Measurements from ENCODE around the gene MCC.

Gene MCC

GRCh38 chr5:113063927-113064326 is 424.3 kb downstream of the MCC start:
- DNase-seq, result no peak

GRCh38 chr5:113062869-113063508 is 425.3 kb downstream of the MCC start:
- no peak for DNase-seq

- no peak for DNase-seq
Observed at GRCh38 chr5:113061846-113062780, 426.1 kb downstream of the MCC start.

GRCh38 chr5:113060408-113061025 is 427.7 kb downstream of the MCC start:
- no peak for DNase-seq

GRCh38 chr5:113059232-113060040 is 428.8 kb downstream of the MCC start:
- DNase-seq, result no peak

DNA sequence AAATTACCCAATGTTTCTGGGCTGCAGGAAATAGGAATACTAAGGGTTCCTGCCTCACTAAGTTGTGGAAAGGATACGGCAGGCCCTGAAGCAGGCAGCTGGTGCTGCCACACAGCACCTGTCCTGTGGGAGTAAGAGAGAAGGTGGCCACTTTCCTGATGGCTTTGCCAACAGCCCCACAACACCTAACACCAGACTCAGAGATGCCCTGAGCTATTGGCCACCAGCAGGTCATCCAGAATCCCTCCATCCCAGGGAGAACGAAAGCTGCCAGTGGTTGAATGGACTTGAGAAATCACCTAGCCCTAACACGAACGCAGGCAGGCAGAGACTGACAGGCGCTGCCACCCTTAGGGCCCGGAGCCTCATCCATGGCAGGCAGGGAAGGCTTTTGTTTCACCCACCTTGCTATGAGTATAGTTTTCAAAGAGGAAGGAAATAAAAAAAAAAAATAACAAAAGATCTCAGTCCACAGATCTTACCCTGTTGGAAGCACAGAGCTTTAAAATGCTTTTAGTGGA is 429.5 kb downstream of the MCC start:
- no peak for DNase-seq

DNA sequence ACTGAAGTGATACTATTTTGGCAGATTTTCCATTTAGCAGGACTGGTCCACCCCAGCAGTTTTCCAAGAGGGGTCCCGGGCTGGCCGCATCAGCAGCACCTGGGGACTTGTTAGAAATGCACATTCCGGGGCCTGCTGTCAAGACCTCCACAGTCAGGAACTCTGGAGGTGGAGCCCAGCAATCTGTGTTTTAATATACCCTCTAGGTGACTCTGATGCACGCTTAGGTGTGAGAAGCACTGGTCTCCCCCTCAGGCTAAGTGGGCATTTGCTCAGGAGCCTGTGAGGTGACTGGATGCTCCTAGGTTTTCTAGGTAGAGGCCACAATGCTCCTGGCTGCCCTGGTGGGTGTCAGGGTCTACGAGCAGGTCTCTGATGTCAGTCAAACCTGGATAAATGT is 430.0 kb downstream of the MCC start:
- no peak for DNase-seq

DNA sequence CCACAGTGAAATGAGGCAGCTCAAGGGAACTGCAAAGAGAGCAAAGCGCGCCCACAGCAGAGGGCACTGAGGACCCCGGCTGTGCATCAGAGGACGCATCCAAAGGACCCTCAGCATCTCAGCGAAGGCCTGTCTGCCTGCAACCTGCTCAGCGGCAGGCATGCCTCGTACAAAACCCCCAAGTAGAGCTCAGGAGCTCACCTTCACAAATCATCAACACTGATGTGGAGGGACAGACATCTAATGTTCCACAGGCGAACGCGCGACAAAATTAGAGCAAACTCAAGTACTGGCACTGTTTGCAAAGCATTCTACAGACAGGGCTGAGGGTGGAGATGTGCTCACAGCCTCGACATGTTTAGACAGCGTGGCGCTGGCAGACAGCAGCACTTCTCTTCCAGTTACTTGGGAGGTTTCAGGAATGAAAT is 430.7 kb downstream of the MCC start:
- DNase-seq, result no peak

GRCh38 chr5:113056988-113057387 is 431.3 kb downstream of the MCC start:
- DNase-seq, result no peak

GRCh38 chr5:113054899-113055298 is 433.4 kb downstream of the MCC start:
- no peak for DNase-seq

GRCh38 chr5:113053511-113053995 is 434.7 kb downstream of the MCC start:
- DNase-seq, result no peak

GRCh38 chr5:113052041-113052795 is 436.0 kb downstream of the MCC start:
- no peak for DNase-seq

DNA sequence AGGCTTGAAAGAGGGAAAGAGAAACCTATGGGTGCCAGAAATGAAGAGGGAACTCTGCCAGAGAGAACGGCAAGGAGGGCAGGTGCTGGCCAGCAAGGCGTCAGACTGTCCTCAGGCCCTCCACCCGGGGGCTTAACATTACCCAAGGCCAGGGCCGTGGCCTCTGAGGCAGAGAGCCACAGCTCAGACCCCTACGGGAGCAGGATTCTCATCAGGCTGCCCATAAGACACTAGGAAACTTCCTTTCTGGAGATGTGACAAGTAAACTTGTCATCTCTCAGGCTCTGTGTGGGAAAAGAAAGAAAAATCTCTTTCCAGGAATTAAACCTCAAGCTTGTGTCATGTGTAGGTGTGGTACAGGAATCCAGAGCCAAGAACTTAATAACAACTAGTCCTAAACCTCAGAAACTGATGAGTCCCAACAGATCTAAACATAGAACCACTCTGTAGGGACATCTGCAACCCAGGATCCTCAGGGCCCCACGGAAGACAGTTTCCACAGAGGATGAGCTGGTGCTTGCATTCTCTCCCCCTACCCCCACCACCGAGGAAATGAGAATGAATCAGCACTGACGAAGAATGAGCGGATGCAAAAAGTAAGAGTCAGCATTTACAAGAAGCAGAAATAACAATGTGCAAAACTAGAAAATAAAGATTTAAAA is 437.4 kb downstream of the MCC start:
- no peak for DNase-seq

DNA sequence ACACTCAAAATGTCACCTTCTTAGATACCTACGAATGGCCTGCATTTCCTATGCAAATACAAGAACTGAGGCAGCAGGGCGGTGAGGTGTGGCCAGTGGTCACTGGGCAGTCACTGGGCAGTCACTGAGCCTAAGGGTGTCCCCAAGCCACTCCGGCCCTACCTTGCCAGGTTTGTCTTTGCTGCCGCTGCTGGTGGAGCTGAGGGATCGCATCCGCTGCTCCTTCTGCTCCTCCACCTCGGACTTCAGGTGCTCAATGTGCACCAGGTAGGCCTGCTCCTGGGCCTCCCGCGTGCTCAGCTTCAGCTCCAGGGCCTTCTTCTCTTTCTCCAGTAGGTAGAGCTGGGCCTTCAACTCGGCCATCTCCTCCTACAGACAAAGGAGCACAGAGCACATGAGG is 439.3 kb downstream of the MCC start:
- DNase-seq, result no peak

DNA sequence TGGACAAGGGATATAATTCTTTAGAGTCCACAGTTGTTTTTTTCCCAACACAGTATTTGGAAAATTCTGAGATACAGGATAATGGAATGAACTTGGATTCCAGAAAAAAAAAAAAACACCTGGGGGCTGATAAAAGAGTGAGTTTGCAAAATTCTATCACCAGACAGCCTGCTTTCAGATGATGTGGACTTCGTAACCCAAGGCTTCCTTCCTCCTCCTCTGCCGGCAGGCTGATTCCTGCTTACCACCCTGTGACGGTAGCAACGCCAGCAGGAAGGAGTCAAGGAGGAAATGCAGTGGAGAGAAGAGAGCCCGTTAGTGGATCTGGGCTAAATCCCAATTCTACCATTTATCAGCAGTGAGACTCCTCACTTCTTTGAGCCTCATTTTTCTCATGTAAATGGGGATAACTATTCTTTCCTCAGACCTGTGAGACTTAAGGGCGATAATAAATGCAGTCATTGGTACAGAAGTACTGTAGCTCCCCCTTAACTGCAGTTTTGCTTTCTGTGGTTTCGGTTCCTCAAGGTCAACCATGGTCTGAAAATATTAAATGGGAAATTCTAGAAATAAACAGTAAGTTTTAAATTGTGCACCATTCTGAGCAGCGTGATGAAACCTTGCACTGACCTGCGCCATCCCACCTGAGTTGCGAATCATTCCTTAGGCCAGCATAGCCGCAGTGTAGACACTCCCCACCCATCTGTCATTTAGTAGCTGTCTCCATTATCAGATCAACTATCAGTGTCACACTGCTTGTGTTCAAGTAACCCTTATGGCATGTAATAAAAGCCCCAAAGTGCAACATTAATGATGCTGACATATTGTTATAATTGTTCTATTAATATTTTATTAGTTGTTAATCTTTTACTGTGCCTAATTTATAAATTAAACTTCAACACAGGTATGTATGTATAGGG is 440.3 kb downstream of the MCC start:
- DNase-seq, result no peak

DNA sequence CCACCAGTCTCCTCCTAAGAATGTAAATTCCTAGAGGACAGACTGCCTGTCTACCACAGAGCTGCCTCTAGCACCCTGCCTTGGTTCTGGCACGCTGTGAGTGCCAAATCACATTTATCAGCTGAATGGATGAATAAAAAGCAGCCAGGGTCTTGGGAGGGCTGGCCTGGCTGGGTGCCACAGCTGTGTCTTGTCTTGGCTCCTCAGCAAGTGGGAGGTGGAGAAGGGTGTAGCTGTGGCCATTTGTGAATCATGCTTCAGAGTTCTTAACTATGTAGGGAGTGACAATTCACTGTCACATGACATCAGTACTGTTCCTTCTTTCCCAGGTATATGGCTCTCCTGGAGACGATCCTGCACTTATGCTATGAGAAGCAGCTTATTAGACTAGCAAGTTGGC is 441.0 kb downstream of the MCC start:
- DNase-seq, result no peak

- no peak for DNase-seq
Observed at GRCh38 chr5:113044776-113045465, 443.3 kb downstream of the MCC start.

DNA sequence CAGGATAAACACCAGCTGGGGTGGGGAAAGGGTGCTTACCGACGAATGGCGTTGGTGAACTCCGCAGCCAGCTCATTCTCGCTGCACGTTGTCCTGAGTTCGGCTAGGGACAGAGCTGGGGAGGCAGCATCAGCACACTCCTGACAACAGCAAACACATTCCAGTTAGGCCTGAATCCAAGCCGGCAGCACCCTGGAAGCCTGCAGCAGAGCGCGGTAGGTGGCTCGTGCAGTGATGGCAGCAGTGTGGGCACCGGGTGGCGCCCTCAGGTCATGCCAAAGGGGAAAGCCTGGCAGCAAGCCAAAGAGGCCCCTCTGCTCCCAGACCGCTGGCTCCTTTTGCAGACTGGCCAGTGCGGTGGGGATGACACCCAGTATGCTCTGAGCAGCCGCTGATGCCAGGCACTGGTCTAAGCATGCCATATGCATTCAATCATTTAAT is 444.7 kb downstream of the MCC start:
- no peak for DNase-seq

- no peak for DNase-seq
Observed at GRCh38 chr5:113042491-113043243, 445.6 kb downstream of the MCC start.
